Astrocyte (in vitro differentiated cells and primary cell): ENCODE data around the gene KAT2B.

Experiments
- EZH2 ChIP-seq: IDR thresholded peaks from 2 replicates; pipeline ENCODE4 v1.6.1; 2012; ENCODE audit warnings: mild to moderate bottlenecking, low read length, inconsistent platforms; ENCODE audit not compliant: insufficient read depth
- TF ChIP-seq, protein P1 (sequence below): IDR thresholded peaks from 2 replicates; pipeline ENCODE4 v1.5.1; 2011; ENCODE audit warnings: low read depth, mild to moderate bottlenecking, inconsistent platforms, low read length, moderate library complexity; ENCODE audit not compliant: insufficient read depth

DNA sequence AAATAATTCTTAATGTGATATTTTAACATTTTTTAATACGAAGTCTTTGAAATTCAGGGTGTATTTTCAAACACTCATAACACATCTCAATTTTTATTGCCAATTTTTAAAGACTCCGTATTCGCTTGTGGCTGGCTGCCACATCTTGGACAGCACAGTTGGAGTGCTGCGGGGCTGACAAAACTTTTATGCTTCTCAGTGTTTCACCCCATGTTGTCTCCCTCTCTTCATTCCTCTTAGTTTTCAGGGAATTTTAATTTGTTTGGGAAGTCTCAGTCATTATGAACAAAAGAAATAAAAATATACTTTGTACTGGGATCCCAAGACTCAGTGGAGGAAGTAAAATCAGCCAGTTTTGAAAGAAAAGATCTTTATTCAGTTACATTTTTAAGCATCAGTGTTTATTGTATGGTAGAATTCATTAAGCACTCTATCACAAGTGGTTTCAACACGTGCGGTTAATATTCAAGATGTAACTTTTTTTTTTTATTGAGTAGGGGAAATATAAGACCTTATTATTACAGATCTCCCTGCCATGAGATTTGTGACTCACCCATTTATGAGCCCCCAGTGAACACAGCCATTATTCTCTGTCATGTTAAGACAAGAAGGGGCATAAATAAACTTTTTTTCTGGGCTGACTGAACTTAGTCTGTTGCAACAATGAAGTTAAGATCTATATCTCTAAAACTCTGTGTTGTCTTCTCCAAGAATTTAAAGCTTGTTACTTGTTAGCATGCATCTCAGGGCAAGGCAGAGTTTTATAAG lies 26.8 kb downstream of the KAT2B start:
- TF ChIP-seq, protein P1, sequence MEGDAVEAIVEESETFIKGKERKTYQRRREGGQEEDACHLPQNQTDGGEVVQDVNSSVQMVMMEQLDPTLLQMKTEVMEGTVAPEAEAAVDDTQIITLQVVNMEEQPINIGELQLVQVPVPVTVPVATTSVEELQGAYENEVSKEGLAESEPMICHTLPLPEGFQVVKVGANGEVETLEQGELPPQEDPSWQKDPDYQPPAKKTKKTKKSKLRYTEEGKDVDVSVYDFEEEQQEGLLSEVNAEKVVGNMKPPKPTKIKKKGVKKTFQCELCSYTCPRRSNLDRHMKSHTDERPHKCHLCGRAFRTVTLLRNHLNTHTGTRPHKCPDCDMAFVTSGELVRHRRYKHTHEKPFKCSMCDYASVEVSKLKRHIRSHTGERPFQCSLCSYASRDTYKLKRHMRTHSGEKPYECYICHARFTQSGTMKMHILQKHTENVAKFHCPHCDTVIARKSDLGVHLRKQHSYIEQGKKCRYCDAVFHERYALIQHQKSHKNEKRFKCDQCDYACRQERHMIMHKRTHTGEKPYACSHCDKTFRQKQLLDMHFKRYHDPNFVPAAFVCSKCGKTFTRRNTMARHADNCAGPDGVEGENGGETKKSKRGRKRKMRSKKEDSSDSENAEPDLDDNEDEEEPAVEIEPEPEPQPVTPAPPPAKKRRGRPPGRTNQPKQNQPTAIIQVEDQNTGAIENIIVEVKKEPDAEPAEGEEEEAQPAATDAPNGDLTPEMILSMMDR, result no peak
- TF ChIP-seq EZH2, result no peak
